ENCODE data around the gene KCNJ9. TPM values are rescaled to one million over a fixed set of nuclear protein-coding genes. Genes with fewer than 3 reads are reported as not detected.

KCNJ9 gene
- total RNA-seq, 1 experiment from 2014 or later = 0.09 TPM

GRCh38 chr1:160082487-160082886 lies 1.1 kb downstream of the KCNJ9 start:
- Histone ChIP-seq H3K56ac (ENCODE audit: insufficient read length, low read depth, low read length) (no peak overlapping the region), H3K9ac (ENCODE audit: extremely low read depth, insufficient read length, low read length) (no peak overlapping the region), H2AK5ac (ENCODE audit: insufficient read length, low read length) (no peak overlapping the region), H3K4me2 (ENCODE audit: insufficient read depth, insufficient read length, low read length) (no peak overlapping the region), H3K27me3 (ENCODE audit: insufficient read depth, low read length) (peaks cover 7% of the 10 kb centered on the region; the same call in 1 of the 2 replicates), H2BK12ac (ENCODE audit: insufficient read length, low read depth, low read length) (no peak overlapping the region), H4K20me1 (ENCODE audit: control insufficient read depth, insufficient read depth, insufficient read length) (no peaks in the 10 kb centered on the region), H2BK15ac (ENCODE audit: low read depth, low read length) (no peak overlapping the region), H4K91ac (ENCODE audit: insufficient read length, low read depth, low read length) (no peak overlapping the region), H4K5ac (ENCODE audit: insufficient read length, low read depth, low read length) (no peak overlapping the region), H3K14ac (ENCODE audit: insufficient read depth, low read length) (no peak overlapping the region), H3K79me1 (ENCODE audit: insufficient read depth, low read depth, low read length, poor library complexity, severe bottlenecking) (no peaks in the 10 kb centered on the region), H3K23ac (ENCODE audit: insufficient read length, low read depth, low read length) (no peak overlapping the region), H3K4ac (ENCODE audit: low read depth, low read length) (no peak overlapping the region), H2BK20ac (ENCODE audit: low read depth, low read length, poor library complexity, severe bottlenecking) (no peak overlapping the region), H4K8ac (replicated peaks; ENCODE audit: insufficient read length, low read depth, low read length) (no peak overlapping the region), H2AFZ (ENCODE audit: low read length) (no peak overlapping the region), H3K18ac (ENCODE audit: insufficient read length, low read depth, low read length) (no peak overlapping the region), H3K79me2 (ENCODE audit: insufficient read depth, low read length) (no peaks in the 10 kb centered on the region), H2BK120ac (ENCODE audit: low read depth, low read length, poor library complexity, severe bottlenecking) (no peak overlapping the region), H2BK5ac (ENCODE audit: insufficient read length, low read length) (no peak overlapping the region), H3K9me3 (ENCODE audit: control insufficient read depth, low read depth, low read length) (no peaks in the 10 kb centered on the region), H3T11ph (ENCODE audit: low read length) (no peak overlapping the region), H3K27ac (ENCODE audit: insufficient read length, low read depth, low read length) (no peak overlapping the region), H3K23me2 (ENCODE audit: insufficient read length, low read depth, low read length, poor library complexity, severe bottlenecking) (no peaks in the 10 kb centered on the region), H3K4me1 (ENCODE audit: insufficient read depth, low read length) (no peaks in the 10 kb centered on the region; the same call in 1 of the 2 replicates)
- no CpG with 5 or more reads among the region's 2 CpGs for WGBS (ENCODE audit: extremely low coverage, insufficient read length, low lambda C conversion rate)
- TF ChIP-seq CTCF (conservative IDR thresholded peaks at IDR 0.05) = no peak
- peaks cover 77% of the 10 kb centered on the region for H3K27me3 Mint-ChIP-seq (ENCODE audit: low read depth)
- peaks cover 9 to 10% of the 10 kb centered on the region in 2 experiments for H3K4me1 Mint-ChIP-seq
- H3K4me3 Mint-ChIP-seq = no peak overlapping the region; a peak in 1 of 5 replicates
- no peak overlapping the region for H3K27ac Mint-ChIP-seq
- peaks cover 0 to 9% (median 3%) of the 10 kb centered on the region in 3 experiments; a peak in 3 of 7 replicates for H3K36me3 Mint-ChIP-seq (ENCODE audit: insufficient read depth in 1 of 3, low read depth in 3 of 3)
- H3K9me3 Mint-ChIP-seq = no peaks in the 10 kb centered on the region; a peak in 1 of 5 replicates
- no peak for DNase-seq
